ENCODE measurements around the gene SEPTIN8.

Gene SEPTIN8

GRCh38 chr5:132746592-132746953, 30.5 kb downstream of the SEPTIN8 start:
- no peak for DNase-seq

GRCh38 chr5:132744659-132745058, 32.4 kb downstream of the SEPTIN8 start:
- DNase-seq, result no peak

GRCh38 chr5:132742626-132743025, 34.4 kb downstream of the SEPTIN8 start:
- DNase-seq, result no peak

GRCh38 chr5:132742158-132742557, 34.9 kb downstream of the SEPTIN8 start:
- no peak for DNase-seq

- no peak for DNase-seq
Observed at GRCh38 chr5:132739232-132739631, 37.8 kb downstream of the SEPTIN8 start.

GRCh38 chr5:132737982-132738681, 38.9 kb downstream of the SEPTIN8 start:
- DNase-seq, result no peak

GRCh38 chr5:132736853-132737833, 39.9 kb downstream of the SEPTIN8 start, which contains the start of gene KIF3A:
Gene KIF3A (minus strand): TSS chr5:132737546. CDS start chr5:132737419, 127 bp downstream.
- peak; percentile 98 for DNase-seq

GRCh38 chr5:132734687-132735086, 42.4 kb downstream of the SEPTIN8 start:
- no peak for DNase-seq

- no peak for DNase-seq
Observed at GRCh38 chr5:132733499-132734148, 43.4 kb downstream of the SEPTIN8 start.

- no peak for DNase-seq
Observed at GRCh38 chr5:132729896-132730295, 47.1 kb downstream of the SEPTIN8 start.

GRCh38 chr5:132725745-132726144, 51.3 kb downstream of the SEPTIN8 start:
- DNase-seq, result no peak

GRCh38 chr5:132718544-132719312, 58.3 kb downstream of the SEPTIN8 start:
- no peak for DNase-seq

GRCh38 chr5:132714456-132715307, 62.4 kb downstream of the SEPTIN8 start:
- peak; percentile 17 for DNase-seq

- no peak for DNase-seq
Observed at GRCh38 chr5:132708645-132709044, 68.4 kb downstream of the SEPTIN8 start.

- no peak for DNase-seq
Observed at GRCh38 chr5:132704875-132705274, 72.2 kb downstream of the SEPTIN8 start.
